Measurements from ENCODE around the gene GRK5.

GRK5 gene

DNA sequence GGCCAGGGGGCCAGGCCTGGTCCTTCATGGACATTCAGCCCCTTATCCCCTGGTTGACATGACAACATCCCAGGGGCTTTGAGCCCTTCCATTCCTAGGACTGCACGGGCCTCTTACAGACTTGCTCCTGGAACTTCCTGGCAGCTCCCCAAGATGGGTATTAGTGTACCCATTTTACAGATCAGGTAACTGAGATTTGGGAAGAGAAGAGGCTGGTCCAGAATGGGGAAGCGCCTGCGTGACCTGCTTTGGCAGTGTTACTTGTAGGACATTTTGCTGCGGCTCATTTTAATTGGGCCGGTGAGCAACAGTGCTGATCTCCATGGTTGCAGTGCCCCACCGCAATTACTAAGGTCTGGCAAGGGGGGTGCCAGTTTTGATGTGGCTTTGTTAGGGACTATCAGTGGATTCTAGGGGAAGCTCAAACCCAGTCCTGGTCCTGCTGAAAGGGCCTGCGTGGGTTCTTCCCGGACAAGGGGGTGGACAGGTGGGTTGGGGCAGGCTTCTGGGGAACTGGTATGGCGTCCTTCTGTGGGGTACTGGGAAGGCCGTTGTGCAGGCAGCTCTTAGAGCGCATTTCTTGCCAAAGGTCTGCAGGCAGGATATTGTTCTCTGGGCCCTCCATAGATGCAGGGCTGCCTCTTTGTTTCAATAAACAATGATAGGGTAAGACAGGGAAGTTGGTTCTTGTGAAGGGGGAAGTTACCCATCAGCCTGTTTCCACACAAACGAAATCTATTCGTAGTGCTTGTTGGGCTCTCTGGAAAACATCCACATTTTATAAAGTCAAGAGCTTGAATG lies 197.5 kb downstream of the GRK5 start:
- no peak for TF ChIP-seq POLR2A (IDR thresholded peaks at IDR 0.05; ENCODE audit: low read length)
- TF ChIP-seq GATA1 (IDR thresholded peaks at IDR 0.05; ENCODE audit: low read depth, low read length): no peak
- DNase-seq: no peak

GRCh38 chr10:119405520-119405807 lies 198.1 kb downstream of the GRK5 start:
- TF ChIP-seq POLR2A (IDR thresholded peaks at IDR 0.05; ENCODE audit: low read length): no peak
- TF ChIP-seq GATA1 (IDR thresholded peaks at IDR 0.05; ENCODE audit: low read depth, low read length): no peak
- no peak for DNase-seq

- DNase-seq: no peak
- no peak for TF ChIP-seq POLR2A (IDR thresholded peaks at IDR 0.05; ENCODE audit: low read length)
- TF ChIP-seq GATA1 (IDR thresholded peaks at IDR 0.05; ENCODE audit: low read depth, low read length): no peak
These were observed 198.8 kb downstream of the GRK5 start for GRCh38 chr10:119406137-119406536.

GRCh38 chr10:119406601-119407253 lies 199.4 kb downstream of the GRK5 start:
- no peak for DNase-seq
- no peak for TF ChIP-seq POLR2A (IDR thresholded peaks at IDR 0.05; ENCODE audit: low read length)
- TF ChIP-seq GATA1 (IDR thresholded peaks at IDR 0.05; ENCODE audit: low read depth, low read length): no peak

- no peak for TF ChIP-seq GATA1 (IDR thresholded peaks at IDR 0.05; ENCODE audit: low read depth, low read length)
- no peak for TF ChIP-seq POLR2A (IDR thresholded peaks at IDR 0.05; ENCODE audit: low read length)
- no peak for DNase-seq
These were observed 199.9 kb downstream of the GRK5 start for GRCh38 chr10:119407254-119407777.

GRCh38 chr10:119408072-119408471 lies 200.7 kb downstream of the GRK5 start:
- TF ChIP-seq POLR2A (IDR thresholded peaks at IDR 0.05; ENCODE audit: low read length) (no peak), GATA1 (IDR thresholded peaks at IDR 0.05; ENCODE audit: low read depth, low read length) (no peak)
- DNase-seq: no peak

DNA sequence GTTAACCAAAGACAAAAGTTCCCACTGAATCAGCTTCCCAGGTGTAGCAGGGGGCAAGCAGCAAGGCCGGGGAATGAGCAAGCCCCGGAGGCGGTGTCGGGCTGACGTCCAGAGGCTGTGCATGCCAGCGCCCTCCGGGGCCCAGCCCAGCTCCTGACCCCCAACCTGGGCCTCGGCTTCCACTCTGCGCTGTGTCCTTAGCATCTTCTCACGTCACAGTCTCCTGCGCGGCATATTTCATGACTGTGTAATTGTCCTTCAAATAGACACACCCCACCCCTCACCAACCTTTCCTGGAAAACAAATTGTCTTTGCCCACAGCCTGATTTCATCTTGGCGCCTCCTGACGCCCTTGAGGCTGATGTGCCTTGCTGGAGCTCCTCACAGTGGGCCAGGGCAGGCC lies 201.6 kb downstream of the GRK5 start:
- TF ChIP-seq GATA1 (IDR thresholded peaks at IDR 0.05; ENCODE audit: low read depth, low read length): no peak
- no peak for TF ChIP-seq POLR2A (IDR thresholded peaks at IDR 0.05; ENCODE audit: low read length)
- no peak for DNase-seq

GRCh38 chr10:119409385-119409784 lies 202.0 kb downstream of the GRK5 start:
- TF ChIP-seq GATA1 (IDR thresholded peaks at IDR 0.05; ENCODE audit: low read depth, low read length) (no peak), POLR2A (IDR thresholded peaks at IDR 0.05; ENCODE audit: low read length) (no peak)

DNA sequence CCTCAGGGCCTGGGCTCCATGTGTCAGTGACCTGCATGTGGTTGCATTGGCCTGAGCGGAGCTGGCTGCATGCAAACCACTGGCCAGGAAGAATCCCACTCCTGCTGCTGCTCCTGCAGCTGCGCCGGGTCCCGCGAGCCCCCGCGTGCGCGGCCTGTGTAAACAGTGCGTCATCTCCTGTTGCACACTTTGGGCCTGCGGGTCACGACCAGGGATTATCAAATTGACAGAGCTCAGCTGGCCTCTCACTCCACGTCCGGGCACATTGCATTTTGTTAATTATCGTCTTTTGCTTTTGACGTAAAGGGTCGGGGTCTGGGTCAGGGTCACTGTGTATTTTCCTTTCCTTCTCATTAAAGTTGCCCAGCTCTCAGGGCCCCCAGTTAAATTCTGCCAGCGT lies 202.5 kb downstream of the GRK5 start:
- no peak for DNase-seq
- TF ChIP-seq POLR2A (IDR thresholded peaks at IDR 0.05; ENCODE audit: low read length): no peak
- TF ChIP-seq GATA1 (IDR thresholded peaks at IDR 0.05; ENCODE audit: low read depth, low read length): no peak

More at GRCh38 chr10:119409385-119409784, 202.0 kb downstream of the GRK5 start:
- DNase-seq: no peak

DNA sequence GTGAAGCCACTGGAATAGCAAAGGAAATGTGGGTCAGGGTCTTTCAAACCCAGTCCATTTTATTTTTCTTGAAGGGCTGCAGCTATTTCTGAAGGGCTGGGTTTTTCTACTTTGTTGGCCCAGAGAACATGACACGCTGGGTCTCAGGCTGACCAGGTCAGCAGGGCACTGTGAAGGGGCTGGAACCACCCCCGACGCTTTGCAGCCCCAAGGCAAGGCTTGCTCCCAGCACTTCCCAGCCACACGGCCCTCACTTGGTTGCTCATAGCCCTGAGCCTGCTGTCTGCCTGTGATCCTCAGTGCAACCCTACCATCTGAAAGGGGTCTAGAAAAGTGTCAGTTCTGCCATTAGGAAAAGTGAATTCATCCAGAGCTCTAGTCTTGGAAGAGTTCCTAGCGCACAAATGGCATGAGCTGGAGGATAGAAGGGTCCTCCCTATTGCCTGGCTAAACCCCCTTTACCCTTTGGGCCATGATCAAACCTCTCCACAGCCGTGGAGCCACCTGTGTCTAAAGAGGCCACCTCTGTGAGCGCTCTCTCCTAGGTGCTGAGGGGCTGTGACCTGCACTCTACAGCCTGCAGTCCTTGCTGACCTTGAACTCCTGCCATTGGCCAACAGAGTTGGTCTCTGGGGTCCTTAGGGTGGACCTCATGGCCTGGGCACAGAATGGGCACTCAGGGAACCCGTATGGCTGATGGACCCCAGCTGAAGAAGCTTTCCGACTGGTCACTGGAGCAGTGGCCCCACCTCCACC lies 203.2 kb downstream of the GRK5 start:
- TF ChIP-seq GATA1 (IDR thresholded peaks at IDR 0.05; ENCODE audit: low read depth, low read length): no peak
- no peak for TF ChIP-seq POLR2A (IDR thresholded peaks at IDR 0.05; ENCODE audit: low read length)

DNA sequence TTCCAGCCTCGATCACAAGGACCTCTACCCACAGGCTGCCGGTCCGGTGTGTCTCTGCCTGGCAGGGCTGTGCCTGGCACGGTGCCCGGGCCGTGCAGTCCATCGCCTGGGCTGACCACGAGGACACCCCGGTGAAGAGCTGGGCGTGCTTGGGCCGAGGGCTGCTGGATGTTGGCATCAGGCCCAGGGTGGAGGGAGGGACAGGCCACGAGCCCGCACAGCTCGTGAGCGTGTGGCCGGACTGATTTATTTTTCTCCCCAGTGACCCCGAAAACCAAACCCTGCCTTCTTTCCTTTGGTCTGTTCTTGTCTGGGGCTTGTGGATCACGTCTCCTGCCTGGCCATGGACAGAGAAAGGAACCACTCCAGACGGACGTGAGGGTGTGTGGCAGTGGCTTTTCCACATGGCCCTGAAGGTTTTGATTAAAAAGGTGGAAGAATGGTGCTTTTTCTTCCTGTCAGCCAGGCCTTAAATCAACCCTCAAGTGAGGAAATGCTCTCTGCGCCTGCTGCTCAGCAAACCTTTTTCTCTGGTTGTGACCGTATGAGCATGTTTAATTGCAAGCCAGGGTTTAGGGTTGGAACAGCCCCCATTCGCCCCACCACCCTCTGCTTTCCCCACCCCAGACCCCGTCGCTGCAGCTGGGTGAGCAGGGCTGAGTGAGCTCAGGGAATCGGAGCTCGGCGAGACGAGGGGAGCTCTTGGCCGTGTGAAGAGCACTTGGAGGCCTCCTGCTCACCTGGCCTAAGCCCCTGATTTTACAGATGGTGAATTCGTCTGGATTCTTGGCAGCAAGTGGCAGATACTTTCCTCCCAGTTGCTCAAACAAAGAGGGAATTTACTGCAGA lies 205.1 kb downstream of the GRK5 start:
- no peak for DNase-seq
- no peak for TF ChIP-seq POLR2A (IDR thresholded peaks at IDR 0.05; ENCODE audit: low read length)
- no peak for TF ChIP-seq GATA1 (IDR thresholded peaks at IDR 0.05; ENCODE audit: low read depth, low read length)

More for the DNA sequence above, 203.2 kb downstream of the GRK5 start:
- DNase-seq: no peak

GRCh38 chr10:119413093-119413453 lies 205.7 kb downstream of the GRK5 start:
- DNase-seq: no peak
- TF ChIP-seq POLR2A (IDR thresholded peaks at IDR 0.05; ENCODE audit: low read length) (no peak), GATA1 (IDR thresholded peaks at IDR 0.05; ENCODE audit: low read depth, low read length) (no peak)

GRCh38 chr10:119413471-119414080 lies 206.2 kb downstream of the GRK5 start:
- DNase-seq: no peak
- TF ChIP-seq POLR2A (IDR thresholded peaks at IDR 0.05; ENCODE audit: low read length) (no peak), GATA1 (IDR thresholded peaks at IDR 0.05; ENCODE audit: low read depth, low read length) (no peak)

Data from erythroblast (primary cell).